HL-60 (cell line): Measurements from ENCODE around the gene RELN.

Experiments used
- DNase-seq, 2 experiments: peaks; one replicate each; pipeline ENCODE4 v3.0.0-alpha.2; 2010 to 2020; ENCODE audit warnings: low read depth in 1 of 2, low spot score in 1 of 2
- H3K27ac ChIP-seq: fragments of 250-450 bp; sonication (Bioruptor Pico); replicated peaks from 2 replicates; pipeline ENCODE4 v1.5.1; 2020; ENCODE audit warnings: mild to moderate bottlenecking, moderate library complexity
- H3K27me3 ChIP-seq: fragments of 250-450 bp; sonication (Bioruptor Pico); 2 replicates; pipeline ENCODE4 v1.5.1; 2021; ENCODE audit warnings: mild to moderate bottlenecking, moderate library complexity; ENCODE audit not compliant: insufficient read depth, poor library complexity, severe bottlenecking
- H3K4me3 ChIP-seq: replicated peaks from 2 replicates; pipeline ENCODE4 v1.5.1; 2011; ENCODE audit warnings: mild to moderate bottlenecking, control low read depth, low read length; ENCODE audit not compliant: insufficient read depth
- CTCF ChIP-seq: IDR thresholded peaks from one replicate; pipeline ENCODE4 v1.5.1; 2011; ENCODE audit warnings: low read length, control low read depth, inconsistent platforms; ENCODE audit not compliant: insufficient read depth
- GABPA ChIP-seq: IDR thresholded peaks from 2 replicates; pipeline ENCODE4 v1.6.1; 2012; ENCODE audit warnings: low read depth
- POLR2AphosphoS5 ChIP-seq: IDR thresholded peaks from 2 replicates; pipeline ENCODE4 v1.6.1; 2012; ENCODE audit warnings: low read depth
- REST ChIP-seq: IDR thresholded peaks from 2 replicates; pipeline ENCODE4 v1.6.1; 2012; ENCODE audit warnings: low read depth; ENCODE audit not compliant: insufficient replicate concordance
- SPI1 ChIP-seq: IDR thresholded peaks from 2 replicates; pipeline ENCODE4 v1.6.1; 2012; ENCODE audit warnings: low read depth, mild to moderate bottlenecking, borderline replicate concordance

Gene RELN

GRCh38 chr7:103637094-103637493 is 352.4 kb downstream of the RELN start:
- no peak overlapping the region for H3K4me3 ChIP-seq
- DNase-seq: no peak
- TF ChIP-seq CTCF (no peak), POLR2AphosphoS5 (no peak), SPI1 (no peak), REST (no peak), GABPA (no peak)
- H3K27ac ChIP-seq: no peak overlapping the region
- no peaks in the 10 kb centered on the region for H3K27me3 ChIP-seq

GRCh38 chr7:103636153-103636552 is 353.3 kb downstream of the RELN start:
- H3K27ac ChIP-seq: no peak overlapping the region
- TF ChIP-seq REST: peak; percentile 84
- no peak for TF ChIP-seq CTCF
- no peak for TF ChIP-seq SPI1
- TF ChIP-seq POLR2AphosphoS5: no peak
- TF ChIP-seq GABPA: no peak
- DNase-seq: no peak
- no peaks in the 10 kb centered on the region for H3K27me3 ChIP-seq
- H3K4me3 ChIP-seq: no peak overlapping the region

GRCh38 chr7:103632972-103633371 is 356.5 kb downstream of the RELN start:
- DNase-seq: no peak
- no peaks in the 10 kb centered on the region for H3K27me3 ChIP-seq
- H3K4me3 ChIP-seq: no peak overlapping the region
- TF ChIP-seq REST (no peak), POLR2AphosphoS5 (no peak), GABPA (no peak), CTCF (no peak), SPI1 (no peak)
- no peak overlapping the region for H3K27ac ChIP-seq
